HEK293 (cell line): Measurements from ENCODE around the gene ICAM3.

ENCODE experiments used
- BCL11B ChIP-seq: fragments of 450-650 bp; formaldehyde crosslinking; IDR thresholded peaks from 2 replicates; pipeline ENCODE4 v1.5.1; 2016; ENCODE audit warnings: low read depth, missing biosample characterization, missing genetic modification characterization
- GLIS2 ChIP-seq: fragments of 450-650 bp; formaldehyde crosslinking; IDR thresholded peaks from 2 replicates; pipeline ENCODE4 v1.5.1; 2016; ENCODE audit warnings: missing biosample characterization, missing genetic modification characterization
- HIC1 ChIP-seq: fragments of 450-650 bp; formaldehyde crosslinking; IDR thresholded peaks from 2 replicates; pipeline ENCODE4 v1.5.1; 2016; ENCODE audit warnings: missing biosample characterization, missing genetic modification characterization
- KLF16 ChIP-seq: fragments of 450-650 bp; formaldehyde crosslinking; IDR thresholded peaks from 2 replicates; pipeline ENCODE4 v1.5.1; 2017; ENCODE audit warnings: missing biosample characterization, missing genetic modification characterization
- MEIS1 ChIP-seq: sonication (generic); formaldehyde crosslinking; IDR thresholded peaks from 2 replicates; pipeline ENCODE4 v1.8.1; 2022; ENCODE audit warnings: missing genetic modification reagents, mild to moderate bottlenecking, borderline replicate concordance
- RBAK ChIP-seq: fragments of 450-650 bp; formaldehyde crosslinking; IDR thresholded peaks from 2 replicates; pipeline ENCODE4 v1.5.1; 2016; ENCODE audit warnings: missing biosample characterization, missing genetic modification characterization
- SCRT1 ChIP-seq: fragments of 450-650 bp; formaldehyde crosslinking; IDR thresholded peaks from 2 replicates; pipeline ENCODE4 v1.5.1; 2016; ENCODE audit warnings: missing biosample characterization, missing genetic modification characterization, borderline replicate concordance
- SP2 ChIP-seq: fragments of 450-650 bp; formaldehyde crosslinking; IDR thresholded peaks from 2 replicates; pipeline ENCODE4 v1.5.1; 2016; ENCODE audit warnings: missing biosample characterization, missing genetic modification characterization
- ZBTB17 ChIP-seq: fragments of 450-650 bp; formaldehyde crosslinking; IDR thresholded peaks from 2 replicates; pipeline ENCODE4 v1.5.1; 2016; ENCODE audit warnings: missing biosample characterization, missing genetic modification characterization
- ZBTB21 ChIP-seq: fragments of 450-650 bp; formaldehyde crosslinking; IDR thresholded peaks from 2 replicates; pipeline ENCODE4 v1.5.1; 2017; ENCODE audit warnings: missing biosample characterization, missing genetic modification characterization
- ZBTB7A ChIP-seq: fragments of 450-650 bp; formaldehyde crosslinking; IDR thresholded peaks from 2 replicates; pipeline ENCODE4 v1.5.1; 2016; ENCODE audit warnings: low read depth, missing biosample characterization, missing genetic modification characterization
- ZEB2 ChIP-seq: fragments of 450-650 bp; formaldehyde crosslinking; IDR thresholded peaks from 2 replicates; pipeline ENCODE4 v1.5.1; 2016; ENCODE audit warnings: missing biosample characterization, missing genetic modification characterization
- ZIC2 ChIP-seq: fragments of 450-650 bp; formaldehyde crosslinking; IDR thresholded peaks from 2 replicates; pipeline ENCODE4 v1.5.1; 2016; ENCODE audit warnings: missing biosample characterization, missing genetic modification characterization
- ZNF16 ChIP-seq: fragments of 450-650 bp; formaldehyde crosslinking; IDR thresholded peaks from 2 replicates; pipeline ENCODE4 v1.5.1; 2016; ENCODE audit warnings: low read depth, missing biosample characterization, missing genetic modification characterization
- ZNF23 ChIP-seq: fragments of 450-650 bp; formaldehyde crosslinking; IDR thresholded peaks from 2 replicates; pipeline ENCODE4 v1.5.1; 2016; ENCODE audit warnings: missing biosample characterization, missing genetic modification characterization, borderline replicate concordance
- ZNF391 ChIP-seq: fragments of 450-650 bp; formaldehyde crosslinking; IDR thresholded peaks from 2 replicates; pipeline ENCODE4 v1.5.1; 2016; ENCODE audit warnings: low read depth, missing biosample characterization, missing genetic modification characterization, borderline replicate concordance
- ZNF394 ChIP-seq: fragments of 450-650 bp; formaldehyde crosslinking; IDR thresholded peaks from 2 replicates; pipeline ENCODE4 v1.5.1; 2016; ENCODE audit warnings: missing biosample characterization, missing genetic modification characterization, mild to moderate bottlenecking, moderate library complexity, borderline replicate concordance
- ZNF404 ChIP-seq: fragments of 450-650 bp; formaldehyde crosslinking; IDR thresholded peaks from 2 replicates; pipeline ENCODE4 v1.5.1; 2017; ENCODE audit warnings: missing biosample characterization, missing genetic modification characterization
- ZNF433 ChIP-seq: fragments of 450-650 bp; formaldehyde crosslinking; IDR thresholded peaks from 2 replicates; pipeline ENCODE4 v1.5.1; 2016; ENCODE audit warnings: missing biosample characterization, missing genetic modification characterization, low read depth
- ZNF560 ChIP-seq: fragments of 450-650 bp; formaldehyde crosslinking; IDR thresholded peaks from 2 replicates; pipeline ENCODE4 v1.5.1; 2017; ENCODE audit warnings: missing biosample characterization, missing genetic modification characterization, borderline replicate concordance
- ZNF571 ChIP-seq: fragments of 450-650 bp; formaldehyde crosslinking; IDR thresholded peaks from 2 replicates; pipeline ENCODE4 v1.5.0; 2017; ENCODE audit warnings: missing biosample characterization, missing genetic modification characterization
- ZNF660 ChIP-seq: fragments of 450-650 bp; IDR thresholded peaks from 2 replicates; pipeline ENCODE4 v1.5.1; 2018; ENCODE audit warnings: missing biosample characterization, mild to moderate bottlenecking, missing genetic modification characterization
- ZNF664 ChIP-seq: fragments of 450-650 bp; formaldehyde crosslinking; IDR thresholded peaks from 2 replicates; pipeline ENCODE4 v1.5.1; 2016; ENCODE audit warnings: missing biosample characterization, missing genetic modification characterization
- ZNF747 ChIP-seq: fragments of 450-650 bp; formaldehyde crosslinking; IDR thresholded peaks from 2 replicates; pipeline ENCODE4 v1.5.1; 2016; ENCODE audit warnings: missing biosample characterization, missing genetic modification characterization
- ZNF76 ChIP-seq: fragments of 450-650 bp; formaldehyde crosslinking; IDR thresholded peaks from 2 replicates; pipeline ENCODE4; 2016; ENCODE audit warnings: low read depth, missing biosample characterization, missing genetic modification characterization, borderline replicate concordance
- TF ChIP-seq, protein P1 (sequence below): fragments of 450-650 bp; formaldehyde crosslinking; IDR thresholded peaks from 2 replicates; pipeline ENCODE4 v1.5.1; 2016; ENCODE audit warnings: missing biosample characterization, missing genetic modification characterization
- TF ChIP-seq, protein P2 (sequence below): fragments of 450-650 bp; formaldehyde crosslinking; IDR thresholded peaks from 2 replicates; pipeline ENCODE4 v1.5.1; 2016; ENCODE audit warnings: missing biosample characterization, missing genetic modification characterization
- TF ChIP-seq, protein P3 (sequence below): fragments of 450-650 bp; formaldehyde crosslinking; IDR thresholded peaks from 2 replicates; pipeline ENCODE4 v1.5.1; 2016; ENCODE audit warnings: missing biosample characterization, missing genetic modification characterization
- TF ChIP-seq, protein P4 (sequence below): fragments of 450-650 bp; formaldehyde crosslinking; IDR thresholded peaks from 2 replicates; pipeline ENCODE4 v1.5.1; 2016; ENCODE audit warnings: missing biosample characterization, missing genetic modification characterization

The ICAM3 gene

GRCh38 chr19:10380313-10381102 lies 41.1 kb upstream of the ICAM3 start, which contains the start of gene TYK2 (continued):
- TF ChIP-seq ZBTB7A (tag by site-specific recombination) (peak; percentile 90), ZBTB17 (tag by site-specific recombination) (peak; percentile 67), ZNF404 (no peak), SP2 (tag by site-specific recombination) (peak; percentile 100), HIC1 (peak; percentile 63; the same call in 1 of the 2 replicates), SCRT1 (tag by site-specific recombination) (no peak), ZNF16 (no peak), ZIC2 (tag by site-specific recombination) (peak; percentile 69), ZNF664 (no peak), BCL11B (tag by site-specific recombination) (peak; percentile 68; the same call in 1 of the 2 replicates), ZNF394 (tag by site-specific recombination) (peak; percentile 82), ZNF660 (tag by site-specific recombination) (no peak; the same call in none of the 2 replicates), ZNF560 (tag by site-specific recombination) (no peak; the same call in 1 of the 2 replicates), ZNF76 (tag by site-specific recombination) (peak; percentile 26; the same call in 1 of the 2 replicates), KLF16 (tag by site-specific recombination) (peak; percentile 84), GLIS2 (peak; percentile 88), ZBTB21 (tag by site-specific recombination) (peak; percentile 25; the same call in 1 of the 2 replicates), ZNF391 (tag by site-specific recombination) (peak; percentile 91), ZNF747 (no peak), RBAK (tag by site-specific recombination) (no peak), ZNF23 (tag by site-specific recombination) (no peak), ZNF433 (tag by site-specific recombination) (no peak), ZEB2 (peak; percentile 80), ZNF571 (tag by site-specific recombination) (no peak), MEIS1 (CRISPR knock-in tag) (no peak)
- TF ChIP-seq, protein P1, sequence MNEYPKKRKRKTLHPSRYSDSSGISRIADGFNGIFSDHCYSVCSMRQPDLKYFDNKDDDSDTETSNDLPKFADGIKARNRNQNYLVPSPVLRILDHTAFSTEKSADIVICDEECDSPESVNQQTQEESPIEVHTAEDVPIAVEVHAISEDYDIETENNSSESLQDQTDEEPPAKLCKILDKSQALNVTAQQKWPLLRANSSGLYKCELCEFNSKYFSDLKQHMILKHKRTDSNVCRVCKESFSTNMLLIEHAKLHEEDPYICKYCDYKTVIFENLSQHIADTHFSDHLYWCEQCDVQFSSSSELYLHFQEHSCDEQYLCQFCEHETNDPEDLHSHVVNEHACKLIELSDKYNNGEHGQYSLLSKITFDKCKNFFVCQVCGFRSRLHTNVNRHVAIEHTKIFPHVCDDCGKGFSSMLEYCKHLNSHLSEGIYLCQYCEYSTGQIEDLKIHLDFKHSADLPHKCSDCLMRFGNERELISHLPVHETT (tag by site-specific recombination): no peak; the same call in 1 of the 2 replicates
- TF ChIP-seq, protein P2, sequence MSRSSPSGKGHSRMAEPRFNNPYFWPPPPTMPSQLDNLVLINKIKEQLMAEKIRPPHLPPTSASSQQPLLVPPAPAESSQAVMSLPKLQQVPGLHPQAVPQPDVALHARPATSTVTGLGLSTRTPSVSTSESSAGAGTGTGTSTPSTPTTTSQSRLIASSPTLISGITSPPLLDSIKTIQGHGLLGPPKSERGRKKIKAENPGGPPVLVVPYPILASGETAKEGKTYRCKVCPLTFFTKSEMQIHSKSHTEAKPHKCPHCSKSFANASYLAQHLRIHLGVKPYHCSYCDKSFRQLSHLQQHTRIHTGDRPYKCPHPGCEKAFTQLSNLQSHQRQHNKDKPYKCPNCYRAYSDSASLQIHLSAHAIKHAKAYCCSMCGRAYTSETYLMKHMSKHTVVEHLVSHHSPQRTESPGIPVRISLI (tag by site-specific recombination): peak; percentile 100
- TF ChIP-seq, protein P3, sequence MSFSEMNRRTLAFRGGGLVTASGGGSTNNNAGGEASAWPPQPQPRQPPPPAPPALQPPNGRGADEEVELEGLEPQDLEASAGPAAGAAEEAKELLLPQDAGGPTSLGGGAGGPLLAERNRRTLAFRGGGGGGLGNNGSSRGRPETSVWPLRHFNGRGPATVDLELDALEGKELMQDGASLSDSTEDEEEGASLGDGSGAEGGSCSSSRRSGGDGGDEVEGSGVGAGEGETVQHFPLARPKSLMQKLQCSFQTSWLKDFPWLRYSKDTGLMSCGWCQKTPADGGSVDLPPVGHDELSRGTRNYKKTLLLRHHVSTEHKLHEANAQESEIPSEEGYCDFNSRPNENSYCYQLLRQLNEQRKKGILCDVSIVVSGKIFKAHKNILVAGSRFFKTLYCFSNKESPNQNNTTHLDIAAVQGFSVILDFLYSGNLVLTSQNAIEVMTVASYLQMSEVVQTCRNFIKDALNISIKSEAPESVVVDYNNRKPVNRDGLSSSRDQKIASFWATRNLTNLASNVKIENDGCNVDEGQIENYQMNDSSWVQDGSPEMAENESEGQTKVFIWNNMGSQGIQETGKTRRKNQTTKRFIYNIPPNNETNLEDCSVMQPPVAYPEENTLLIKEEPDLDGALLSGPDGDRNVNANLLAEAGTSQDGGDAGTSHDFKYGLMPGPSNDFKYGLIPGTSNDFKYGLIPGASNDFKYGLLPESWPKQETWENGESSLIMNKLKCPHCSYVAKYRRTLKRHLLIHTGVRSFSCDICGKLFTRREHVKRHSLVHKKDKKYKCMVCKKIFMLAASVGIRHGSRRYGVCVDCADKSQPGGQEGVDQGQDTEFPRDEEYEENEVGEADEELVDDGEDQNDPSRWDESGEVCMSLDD (tag by site-specific recombination): peak; percentile 84
- TF ChIP-seq, protein P4, sequence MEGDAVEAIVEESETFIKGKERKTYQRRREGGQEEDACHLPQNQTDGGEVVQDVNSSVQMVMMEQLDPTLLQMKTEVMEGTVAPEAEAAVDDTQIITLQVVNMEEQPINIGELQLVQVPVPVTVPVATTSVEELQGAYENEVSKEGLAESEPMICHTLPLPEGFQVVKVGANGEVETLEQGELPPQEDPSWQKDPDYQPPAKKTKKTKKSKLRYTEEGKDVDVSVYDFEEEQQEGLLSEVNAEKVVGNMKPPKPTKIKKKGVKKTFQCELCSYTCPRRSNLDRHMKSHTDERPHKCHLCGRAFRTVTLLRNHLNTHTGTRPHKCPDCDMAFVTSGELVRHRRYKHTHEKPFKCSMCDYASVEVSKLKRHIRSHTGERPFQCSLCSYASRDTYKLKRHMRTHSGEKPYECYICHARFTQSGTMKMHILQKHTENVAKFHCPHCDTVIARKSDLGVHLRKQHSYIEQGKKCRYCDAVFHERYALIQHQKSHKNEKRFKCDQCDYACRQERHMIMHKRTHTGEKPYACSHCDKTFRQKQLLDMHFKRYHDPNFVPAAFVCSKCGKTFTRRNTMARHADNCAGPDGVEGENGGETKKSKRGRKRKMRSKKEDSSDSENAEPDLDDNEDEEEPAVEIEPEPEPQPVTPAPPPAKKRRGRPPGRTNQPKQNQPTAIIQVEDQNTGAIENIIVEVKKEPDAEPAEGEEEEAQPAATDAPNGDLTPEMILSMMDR (tag by site-specific recombination): no peak
